HS-27A (cell line): Measurements from ENCODE around the gene TMED10.
"Not testable (repeated sequence)": the region's sequence is repeated elsewhere in the genome, so short reads cannot be mapped to it uniquely, and the experiment has no call there.

Experiments
- DNase-seq: peaks from one replicate; pipeline ENCODE4 v3.0.0-alpha.2; 2012; ENCODE audit warnings: low read depth, missing footprints

The TMED10 gene

GRCh38 chr14:75190023-75190422, 13.6 kb upstream of the TMED10 start:
- no peak for DNase-seq

- no peak for DNase-seq
These were observed 12.3 kb upstream of the TMED10 start for GRCh38 chr14:75188520-75189268.

DNA sequence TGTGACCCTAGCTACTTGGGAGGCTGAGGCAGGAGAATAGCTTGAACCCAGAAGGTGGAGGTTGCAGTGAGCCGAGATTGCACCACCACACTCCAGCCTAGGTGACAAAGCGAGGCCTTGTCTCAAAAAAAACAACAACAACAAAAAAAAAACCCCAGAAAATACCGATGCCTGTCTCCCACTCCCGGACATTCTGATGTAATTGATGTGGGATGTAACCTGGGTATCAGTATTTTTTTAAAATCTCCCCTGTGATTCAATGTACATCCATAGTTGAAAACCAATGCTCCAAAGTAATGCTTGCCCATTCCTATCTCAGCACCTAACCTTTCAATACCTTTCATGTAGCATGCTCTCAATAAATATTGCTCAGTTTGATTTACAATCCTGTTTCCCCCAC, 11.7 kb upstream of the TMED10 start:
- no peak for DNase-seq

- no peak for DNase-seq
These were observed 10.5 kb upstream of the TMED10 start for GRCh38 chr14:75186953-75187352.

DNA sequence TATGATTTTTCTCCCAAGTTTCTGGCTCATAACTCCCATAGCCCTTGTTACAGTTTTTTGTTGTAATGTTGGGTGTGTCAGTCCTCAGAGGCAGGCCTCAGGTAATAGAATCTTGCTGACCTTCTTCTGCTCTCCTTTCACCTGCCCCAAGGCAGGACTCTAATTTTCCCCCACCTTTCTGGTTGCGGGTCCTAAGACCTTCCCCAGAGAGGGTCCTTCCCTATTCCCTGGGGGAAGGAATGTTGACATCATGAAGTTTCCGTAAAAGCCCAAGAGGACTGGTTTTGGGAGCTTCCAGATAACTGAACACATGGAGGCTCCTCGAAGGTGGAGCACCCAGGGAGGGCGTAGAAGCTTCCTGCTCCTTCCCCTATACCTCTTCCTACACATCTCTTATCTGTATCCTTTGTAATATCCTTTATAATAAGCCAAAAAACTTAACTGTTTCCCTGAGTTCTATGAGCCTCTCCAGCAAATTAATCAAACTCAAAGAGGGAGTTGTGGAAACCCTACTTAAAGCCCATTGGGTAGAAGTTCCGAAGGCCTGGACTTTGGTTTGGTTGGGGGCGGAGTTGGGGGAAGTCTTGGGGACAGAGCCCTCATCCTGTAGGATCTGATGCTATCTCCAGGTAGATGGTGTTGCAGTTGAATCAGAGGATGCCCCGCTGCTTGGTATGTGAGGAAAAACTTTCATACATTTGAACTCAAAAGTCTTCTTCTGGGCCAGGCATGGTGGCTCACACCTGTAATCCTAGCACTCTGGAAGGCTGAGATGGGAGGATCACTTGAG, 9.0 kb upstream of the TMED10 start:
- no peak for DNase-seq

DNA sequence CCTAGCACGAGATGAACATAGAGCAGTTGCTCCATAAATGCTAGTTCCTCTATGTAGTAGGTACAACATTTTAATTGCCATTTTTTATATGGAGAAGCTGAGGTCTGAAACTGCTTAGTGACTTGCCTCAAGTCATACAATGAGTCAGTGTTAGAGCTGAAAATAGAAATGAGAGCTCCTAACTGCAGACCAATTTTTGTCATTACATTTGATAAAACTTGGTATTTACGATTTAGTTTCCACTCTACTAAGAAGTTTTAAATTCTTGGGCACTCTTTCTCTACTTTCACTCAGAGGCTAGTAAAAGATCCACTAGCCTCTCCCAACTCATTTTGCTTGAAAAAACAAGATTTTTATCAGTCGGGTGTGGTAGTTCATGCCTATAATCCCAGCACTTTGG, 8.1 kb upstream of the TMED10 start:
- DNase-seq = no peak

DNA sequence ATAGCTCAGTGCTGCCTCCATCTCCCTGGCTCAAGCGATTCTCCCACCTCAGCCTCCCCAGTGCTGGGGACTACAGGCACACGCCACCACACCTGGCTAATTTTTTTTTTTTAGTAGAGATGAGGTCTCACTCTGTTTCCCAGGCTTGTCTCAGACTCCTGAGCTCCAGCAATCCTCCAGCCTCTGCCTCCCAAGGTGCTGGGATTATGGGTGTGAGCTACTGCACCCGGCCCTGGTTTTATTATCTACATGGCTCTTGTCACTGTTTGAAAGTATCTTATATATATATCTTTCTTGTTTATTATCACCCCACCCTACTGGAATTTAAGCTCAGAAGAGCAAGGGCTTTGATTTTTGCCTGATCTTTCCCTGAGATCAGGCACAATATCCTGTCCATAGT, 7.6 kb upstream of the TMED10 start:
- no peak for DNase-seq

GRCh38 chr14:75183225-75183624, 6.8 kb upstream of the TMED10 start:
- DNase-seq = no peak

- DNase-seq = no peak
These were observed 6.4 kb upstream of the TMED10 start for GRCh38 chr14:75182821-75183220.

DNA sequence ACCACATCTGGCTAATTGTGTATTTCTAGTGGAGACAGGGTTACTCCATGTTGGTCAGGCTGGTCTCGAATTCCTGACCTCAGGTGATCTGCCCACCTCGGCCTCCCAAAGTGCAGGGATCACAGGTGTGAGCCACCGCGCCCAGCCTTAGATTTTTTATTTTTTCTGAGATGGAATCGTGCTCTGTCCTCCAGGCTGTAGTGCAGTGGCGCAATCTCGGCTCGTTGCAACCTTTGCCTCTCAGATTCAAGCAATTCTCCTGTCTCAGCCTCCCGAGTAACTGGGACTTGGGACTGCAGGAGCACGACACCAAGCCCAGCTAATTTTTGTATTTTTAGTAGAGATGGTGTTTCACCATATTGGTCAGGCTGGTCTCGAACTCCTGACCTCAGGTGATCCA, 5.8 kb upstream of the TMED10 start:
- DNase-seq = not testable (repeated sequence)

DNA sequence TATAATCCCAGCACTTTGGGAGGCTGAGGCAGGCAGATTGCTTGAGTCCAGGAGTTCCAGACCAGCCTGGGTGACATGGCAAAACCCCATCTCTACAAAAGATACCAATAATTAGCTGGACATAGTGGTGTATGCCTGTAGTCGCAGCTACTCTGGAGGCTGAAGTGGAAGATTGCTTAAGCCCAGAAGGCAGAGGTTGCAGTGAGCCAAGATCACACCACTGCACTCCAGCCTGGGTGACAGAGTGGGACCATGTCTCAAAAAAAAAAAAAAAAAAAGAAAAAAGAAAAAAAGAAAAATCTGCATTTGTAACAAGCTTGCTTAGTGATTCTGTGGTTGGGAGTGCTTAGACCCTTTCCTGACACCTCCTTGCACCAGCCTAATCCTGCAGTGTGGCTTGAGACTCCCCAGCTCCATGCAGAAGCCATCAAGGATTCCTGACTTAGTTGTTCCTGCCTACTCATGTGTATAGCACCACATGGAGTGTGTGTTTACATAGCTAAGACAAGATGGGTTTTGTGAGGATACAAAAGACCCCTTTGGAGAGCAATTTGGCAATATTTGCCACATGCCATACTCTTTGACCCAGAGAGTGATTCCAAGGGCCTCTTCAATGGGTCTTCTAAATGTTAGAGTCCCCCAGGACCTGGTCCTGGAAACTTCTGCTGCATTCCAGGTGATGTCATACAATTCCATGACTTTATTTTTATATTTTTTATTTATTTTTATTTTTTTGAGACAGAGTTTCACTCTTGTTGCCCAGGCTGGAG, 5.1 kb upstream of the TMED10 start:
- no peak for DNase-seq

- DNase-seq = peak; percentile 7
These were observed 703 bp downstream of the TMED10 start for GRCh38 chr14:75175677-75176141.

- no peak for DNase-seq
These were observed 2.3 kb downstream of the TMED10 start for GRCh38 chr14:75174066-75174465.

DNA sequence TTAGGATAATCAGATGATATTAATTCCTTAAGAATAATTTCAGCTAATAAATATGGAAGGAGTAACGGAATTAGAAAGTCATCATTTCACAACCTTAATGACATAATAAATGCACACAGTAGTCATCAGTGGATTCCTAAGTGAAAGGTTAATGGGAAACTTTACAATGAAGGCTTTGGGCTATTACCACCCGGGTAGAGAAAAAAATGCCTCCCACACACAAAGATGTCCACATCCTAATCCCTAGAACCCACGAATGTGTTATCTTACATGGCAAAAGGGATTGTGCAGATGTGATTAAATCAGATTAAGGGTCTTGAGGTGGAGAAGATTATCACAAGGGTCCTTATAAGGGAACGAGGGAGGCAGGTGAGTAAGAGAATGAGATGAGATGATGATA, 5.6 kb downstream of the TMED10 start:
- DNase-seq = no peak

- DNase-seq = no peak
These were observed 7.7 kb downstream of the TMED10 start for GRCh38 chr14:75168586-75169335.

DNA sequence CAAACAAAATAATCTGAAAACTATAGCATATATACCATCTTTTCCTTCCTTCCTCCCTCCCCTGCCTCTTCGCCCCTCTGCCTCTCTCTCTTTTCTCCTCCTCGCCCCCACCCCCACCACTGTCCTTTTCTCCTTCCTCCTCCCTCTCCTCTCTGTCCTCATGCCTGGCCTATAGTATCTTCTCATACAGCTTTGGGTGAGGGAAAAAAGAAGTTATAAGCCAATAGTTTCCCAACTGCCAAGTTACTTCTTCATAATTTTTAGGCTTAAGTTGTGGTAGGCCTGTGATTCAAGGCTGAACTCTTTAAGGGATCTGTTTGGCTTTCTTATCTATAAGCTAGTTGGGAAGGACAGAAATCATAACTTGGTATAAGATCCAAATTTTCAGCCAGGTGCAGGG, 9.1 kb downstream of the TMED10 start:
- DNase-seq = no peak

- DNase-seq = no peak
These were observed 10.6 kb downstream of the TMED10 start for GRCh38 chr14:75165586-75166391.

GRCh38 chr14:75164809-75165208, 11.6 kb downstream of the TMED10 start:
- DNase-seq = no peak

DNA sequence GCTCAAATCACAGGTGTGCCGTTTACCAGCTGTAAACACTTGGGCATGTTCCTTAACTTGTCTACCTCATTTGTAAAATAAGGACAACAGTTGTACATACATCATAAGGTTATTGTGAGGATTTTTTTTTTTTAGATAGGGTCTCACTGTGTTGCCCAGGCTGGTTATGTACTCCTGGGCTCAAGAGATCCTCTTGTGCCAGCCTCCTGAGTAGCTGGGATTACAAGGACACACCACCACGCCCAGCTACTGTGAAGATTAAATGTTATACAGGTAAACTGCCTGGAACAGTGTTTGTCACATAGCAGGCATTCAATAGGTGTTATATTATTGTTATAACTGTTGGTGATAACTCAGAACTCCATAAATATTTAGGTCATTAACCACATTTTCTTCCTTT, 12.7 kb downstream of the TMED10 start:
- DNase-seq = no peak

DNA sequence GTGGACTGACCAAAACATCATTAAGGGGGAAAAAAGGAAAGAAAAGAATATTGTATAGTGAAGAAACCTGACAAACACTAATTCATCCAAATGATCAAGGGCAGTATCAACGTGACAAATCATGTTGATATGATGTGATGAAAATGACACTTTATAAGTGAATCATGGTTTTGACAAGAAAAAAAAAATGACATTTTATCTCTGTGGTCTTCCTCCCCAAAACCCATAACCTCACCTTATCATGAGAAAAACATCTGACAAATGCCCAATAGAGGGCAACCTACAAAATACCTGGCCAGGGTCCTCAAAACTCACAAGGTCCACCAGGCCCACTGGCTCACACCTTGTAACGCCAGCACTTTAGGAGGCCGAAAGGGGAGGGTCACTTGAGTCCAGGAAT, 13.8 kb downstream of the TMED10 start:
- no peak for DNase-seq
